HepG2 (cell line): ENCODE data around the gene CENPB. TPM values are rescaled to one million over a fixed set of nuclear protein-coding genes. Genes with fewer than 3 reads are reported as not detected.

Experiments
- AGO2 ChIP-seq: fragments of 200-400 bp; formaldehyde crosslinking; optimal IDR thresholded peaks from 2 replicates; pipeline ENCODE3; 2017; ENCODE audit warnings: mild to moderate bottlenecking, low read depth, low read length, moderate library complexity
- EEA1 ChIP-seq: sonication (generic); formaldehyde crosslinking; IDR thresholded peaks from 2 replicates; pipeline ENCODE4 v1.5.1; 2020; ENCODE audit warnings: mild to moderate bottlenecking, missing genetic modification reagents, borderline replicate concordance
- FOXP4 ChIP-seq: sonication (generic); formaldehyde crosslinking; IDR thresholded peaks from 2 replicates; pipeline ENCODE4 v1.4.0; 2020; ENCODE audit warnings: missing genetic modification reagents
- HDAC1 ChIP-seq: sonication (generic); formaldehyde crosslinking; IDR thresholded peaks from 2 replicates; pipeline ENCODE4 v1.5.1; 2020; ENCODE audit warnings: mild to moderate bottlenecking, missing genetic modification reagents
- KLF16 ChIP-seq, 2 experiments: sonication (generic) in 1 of 2; formaldehyde crosslinking in 1 of 2; IDR thresholded peaks; 2 replicates each; pipeline versions ENCODE4 v1.6.1 to v1.8.0; 2016 to 2023; ENCODE audit warnings: missing genetic modification reagents in 2 of 2, missing compliant biosample characterization in 1 of 2
- MBD4 ChIP-seq: IDR thresholded peaks from 2 replicates; pipeline ENCODE4 v1.6.1; 2012; ENCODE audit warnings: low read length, inconsistent platforms, borderline replicate concordance
- MTA1 ChIP-seq: sonication (generic); formaldehyde crosslinking; IDR thresholded peaks from 2 replicates; pipeline ENCODE4 v1.4.0; 2020; ENCODE audit warnings: missing genetic modification reagents, mild to moderate bottlenecking, borderline replicate concordance
- MYC ChIP-seq: sonication (generic); formaldehyde crosslinking; IDR thresholded peaks from 2 replicates; pipeline ENCODE4 v1.9.0; 2021; ENCODE audit warnings: missing genetic modification reagents, borderline replicate concordance
- MYPOP ChIP-seq: sonication (generic); formaldehyde crosslinking; IDR thresholded peaks from 2 replicates; pipeline ENCODE4 v1.8.1; 2023; ENCODE audit warnings: mild to moderate bottlenecking, moderate library complexity, missing genetic modification reagents
- PCBP2 ChIP-seq: fragments of 200-400 bp; formaldehyde crosslinking; optimal IDR thresholded peaks from 2 replicates; pipeline ENCODE3; 2018; ENCODE audit warnings: low read length, low read depth; ENCODE audit not compliant: poor library complexity, severe bottlenecking
- PLSCR1 ChIP-seq: sonication (generic); formaldehyde crosslinking; IDR thresholded peaks from 2 replicates; pipeline ENCODE4 v1.5.0; 2020; ENCODE audit warnings: missing genetic modification reagents, mild to moderate bottlenecking, borderline replicate concordance
- POLR2A ChIP-seq, 2 experiments: IDR thresholded peaks; 2 replicates each; pipeline ENCODE4 v1.6.1; 2011; ENCODE audit warnings: low read depth in 2 of 2, low read length in 2 of 2, mild to moderate bottlenecking in 1 of 2, moderate library complexity in 1 of 2; ENCODE audit not compliant: insufficient read depth in 1 of 2
- RARG ChIP-seq: sonication (generic); formaldehyde crosslinking; IDR thresholded peaks from 2 replicates; pipeline ENCODE4 v1.4.0; 2020; ENCODE audit warnings: low read depth, mild to moderate bottlenecking, missing genetic modification reagents
- ZBTB8A ChIP-seq: sonication (generic); formaldehyde crosslinking; IDR thresholded peaks from 2 replicates; pipeline ENCODE4 v1.4.0; 2020; ENCODE audit warnings: mild to moderate bottlenecking, low read depth, missing genetic modification reagents, borderline replicate concordance
- ZFY ChIP-seq: sonication (generic); formaldehyde crosslinking; IDR thresholded peaks from 2 replicates; pipeline ENCODE4 v1.4.0; 2020; ENCODE audit warnings: missing genetic modification reagents
- ZKSCAN8 ChIP-seq: IDR thresholded peaks from 2 replicates; pipeline ENCODE4 v1.6.1; 2016; ENCODE audit warnings: borderline replicate concordance, missing genetic modification reagents, missing compliant biosample characterization
- ZNF737 ChIP-seq: sonication (generic); formaldehyde crosslinking; IDR thresholded peaks from 2 replicates; pipeline ENCODE4 v1.5.0; 2020; ENCODE audit warnings: missing genetic modification reagents, mild to moderate bottlenecking, borderline replicate concordance
- ZNF740 ChIP-seq: sonication (generic); formaldehyde crosslinking; IDR thresholded peaks from 2 replicates; pipeline ENCODE4 v1.4.0; 2020; ENCODE audit warnings: missing genetic modification reagents
- polyA plus RNA-seq, 8 experiments: library from polyadenylated mRNA; depleted of rRNA in 3 of 8; stranded (reverse) in 7 of 8; unstranded in 1 of 8; fragments of >200 nt; fragmentation: Illumina TruSeq in 4 of 8; extraction: Trizol in 4 of 8; gene quantifications; 2 replicates each; pipeline versions ENCODE4 v1.2.1 to v1.2.3, GENCODE V29; 2011 to 2016; ENCODE audit warnings: low read depth in 4 of 8, missing spikeins in 1 of 8, mixed read lengths in 1 of 8; ENCODE audit not compliant: insufficient read depth in 1 of 8
- total RNA-seq, 5 experiments: library from RNA; depleted of rRNA; stranded (reverse); fragments of >200 nt; fragmentation: Illumina TruSeq; extraction: Trizol; gene quantifications; 2 replicates each; pipeline ENCODE4 v1.2.3, GENCODE V29; 2016; ENCODE audit warnings: low read depth in 1 of 5

The CENPB gene
- total and polyA plus RNA-seq, 2 of the 13 experiments (the other 11 are each of a cell fraction or from before 2014, with no cell fraction given), result 10.4 to 54.5 TPM

- no peak for TF ChIP-seq FOXP4
- peak; percentile 15 to 25; a peak in 1 of 4 replicates for TF ChIP-seq POLR2A (IDR thresholded peaks at IDR 0.05; ENCODE audit: insufficient read depth in 1 of 2, low read depth in 2 of 2, low read length in 2 of 2)
- TF ChIP-seq ZFY, result peak; percentile 43; the same call in 1 of the 2 replicates
- TF ChIP-seq MYPOP (CRISPR knock-in tag), result no peak
- TF ChIP-seq ZNF737 (CRISPR knock-in tag), result no peak
- TF ChIP-seq ZNF740, result 0 out of 2 replicates have a peak, but pooled peaks have one; percentile 17
- no peak for TF ChIP-seq MBD4
- TF ChIP-seq ZBTB8A (CRISPR knock-in tag), result no peak
- 0 out of 2 replicates have a peak, but pooled peaks have one; percentile 31 for TF ChIP-seq MYC (CRISPR knock-in tag)
- TF ChIP-seq RARG, result no peak
- TF ChIP-seq HDAC1 (CRISPR knock-in tag), result no peak
- peak; percentile 41 for TF ChIP-seq AGO2
- TF ChIP-seq KLF16 (CRISPR knock-in tag; IDR thresholded peaks at IDR 0.05), result no peak
- TF ChIP-seq ZKSCAN8, result no peak
- no peak for TF ChIP-seq PLSCR1 (CRISPR knock-in tag)
- no peak for TF ChIP-seq MTA1 (CRISPR knock-in tag)
- no peak for TF ChIP-seq EEA1
- peak; percentile 18 for TF ChIP-seq PCBP2
Measured at GRCh38 chr20:3783068-3783489, 3.5 kb downstream of the CENPB start (continued).
